CD4-positive, alpha-beta T cell treated with Interleukin-10 for 1 hour (primary cell): ENCODE measurements around the gene FNBP1.

Experiments
- DNase-seq: peaks from one replicate; pipeline ENCODE4 v3.0.0-alpha.2; 2020

The FNBP1 gene

DNA sequence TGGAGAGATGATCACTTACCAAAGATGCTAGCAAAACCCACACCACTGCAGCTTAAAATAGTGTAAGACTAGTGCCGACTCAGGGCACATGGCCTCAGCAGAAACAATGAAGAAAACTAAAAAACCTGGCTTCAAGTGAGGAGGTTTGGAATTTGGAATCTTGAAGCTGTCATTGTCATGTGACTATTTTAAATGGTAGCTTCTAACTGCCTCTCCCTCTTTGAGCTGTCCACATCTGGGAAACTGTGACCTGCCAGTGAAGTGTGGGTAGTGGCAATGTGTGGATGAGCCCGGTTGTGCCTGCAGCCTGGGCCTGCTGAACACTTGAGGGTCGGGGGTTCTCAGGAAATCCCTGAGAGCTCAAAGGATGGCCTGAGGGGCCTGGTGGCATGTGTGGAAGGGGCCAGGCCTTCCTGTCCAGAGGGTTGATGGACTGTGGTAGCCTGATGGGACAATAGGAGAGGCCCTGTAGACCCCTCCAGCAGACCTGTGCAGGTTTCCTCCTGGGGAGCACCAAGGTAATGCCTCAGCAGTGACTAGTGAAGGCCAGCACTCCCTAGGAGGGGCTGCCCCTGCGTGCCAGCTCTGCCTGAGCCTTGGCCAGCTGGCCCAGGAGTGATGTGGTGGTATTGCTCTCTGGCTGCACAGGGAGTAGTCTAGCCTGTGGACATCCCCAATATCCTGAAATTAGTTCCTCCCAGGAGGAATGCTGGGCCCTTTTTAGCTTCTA, 194.1 kb downstream of the FNBP1 start:
- no peak for DNase-seq

DNA sequence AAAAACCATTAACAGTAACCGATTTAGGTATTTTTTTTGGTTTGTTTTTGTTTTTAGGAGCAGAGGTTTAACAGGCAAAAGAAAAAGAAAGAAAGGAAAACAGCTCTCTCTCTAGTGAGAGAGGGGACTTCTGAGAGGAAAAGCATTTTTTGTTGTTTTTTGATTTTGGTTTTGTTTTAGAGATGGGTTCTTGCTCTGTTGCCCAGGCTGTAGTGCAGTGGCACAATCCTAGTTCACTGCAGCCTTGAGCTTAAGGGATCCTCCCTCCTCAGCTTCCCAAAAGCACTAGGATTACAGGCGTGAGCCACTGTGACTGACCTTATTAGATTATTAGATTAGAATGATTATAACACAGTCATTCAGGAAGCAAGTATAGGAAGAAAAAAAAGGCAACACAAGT, 197.6 kb downstream of the FNBP1 start:
- no peak for DNase-seq

GRCh38 chr9:129841071-129841470, 201.9 kb downstream of the FNBP1 start:
- no peak for DNase-seq

GRCh38 chr9:129840034-129840433, 203.0 kb downstream of the FNBP1 start:
- peak; percentile 23 for DNase-seq

DNA sequence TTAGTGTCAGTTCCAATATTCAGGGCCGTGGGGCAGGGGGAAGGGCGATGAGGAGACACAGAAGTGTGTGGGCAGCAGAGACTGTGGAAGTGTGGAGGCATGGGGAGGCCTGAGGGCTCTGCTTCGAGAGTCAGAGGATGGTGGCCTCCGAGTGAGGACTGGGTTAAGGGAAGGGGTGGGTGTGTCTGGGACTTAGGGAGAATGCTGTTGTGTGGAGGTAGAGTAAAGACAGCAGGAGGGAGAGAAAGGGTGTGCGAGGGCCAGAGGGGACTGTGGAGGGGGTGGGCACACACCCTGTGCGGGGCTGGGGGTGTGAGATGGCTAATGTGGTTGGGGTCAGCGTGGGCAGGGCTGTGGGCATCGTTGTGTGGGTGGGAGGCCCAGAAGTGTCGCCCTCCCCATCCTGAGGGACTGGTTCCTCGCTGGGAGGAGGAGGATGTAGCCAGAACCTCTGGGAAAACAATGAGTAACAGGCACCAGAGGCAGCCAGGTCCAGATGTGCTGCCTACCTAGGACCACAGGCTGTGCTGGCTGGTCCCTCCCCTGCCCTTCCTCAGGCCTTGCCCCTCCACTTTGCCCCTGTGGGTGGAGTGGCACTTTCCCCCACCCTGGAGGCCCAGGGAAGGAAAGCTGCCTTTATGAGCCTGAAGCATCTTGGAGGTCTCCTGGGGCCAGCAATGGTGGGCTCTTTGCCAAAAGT, 203.5 kb downstream of the FNBP1 start:
- DNase-seq = no peak

- peak; percentile 3 for DNase-seq
These were observed 204.2 kb downstream of the FNBP1 start for GRCh38 chr9:129838707-129839259.
